HEK293T (cell line): ENCODE measurements around the gene TTC1.

Source experiments
- ARNT ChIP-seq: fragments of 450-650 bp; IDR thresholded peaks from 2 replicates; pipeline ENCODE4 v1.6.1; 2017; ENCODE audit warnings: mild to moderate bottlenecking
- FOXK2 ChIP-seq: fragments of 450-650 bp; IDR thresholded peaks from 2 replicates; pipeline ENCODE4 v1.6.1; 2016; ENCODE audit warnings: mild to moderate bottlenecking
- FOXM1 ChIP-seq: fragments of 450-650 bp; IDR thresholded peaks from 2 replicates; pipeline ENCODE4 v1.6.1; 2017; ENCODE audit warnings: mild to moderate bottlenecking, borderline replicate concordance
- HDGF ChIP-seq: fragments of 450-650 bp; IDR thresholded peaks from 2 replicates; pipeline ENCODE4 v1.6.1; 2017; ENCODE audit warnings: antibody characterized with exemption, borderline replicate concordance
- L3MBTL2 ChIP-seq: fragments of 450-650 bp; conservative IDR thresholded peaks from 2 replicates; pipeline ENCODE4 v1.6.1; 2016; ENCODE audit warnings: mild to moderate bottlenecking
- LEF1 ChIP-seq: fragments of 450-650 bp; IDR thresholded peaks from 2 replicates; pipeline ENCODE4 v1.6.1; 2017; ENCODE audit warnings: mild to moderate bottlenecking, borderline replicate concordance
- NFRKB ChIP-seq: fragments of 450-650 bp; IDR thresholded peaks from 2 replicates; pipeline ENCODE4 v1.6.1; 2016; ENCODE audit warnings: mild to moderate bottlenecking, moderate library complexity
- SP1 ChIP-seq: fragments of 450-650 bp; IDR thresholded peaks from 2 replicates; pipeline ENCODE4 v1.6.1; 2017
- SUZ12 ChIP-seq: fragments of 450-650 bp; IDR thresholded peaks from 2 replicates; pipeline ENCODE4 v1.6.1; 2016; ENCODE audit warnings: mild to moderate bottlenecking
- TARDBP ChIP-seq: fragments of 450-650 bp; IDR thresholded peaks from 2 replicates; pipeline ENCODE4 v1.6.1; 2016
- TF ChIP-seq, protein P1 (sequence below): fragments of 450-650 bp; IDR thresholded peaks from 2 replicates; pipeline ENCODE4 v1.6.1; 2016

DNA sequence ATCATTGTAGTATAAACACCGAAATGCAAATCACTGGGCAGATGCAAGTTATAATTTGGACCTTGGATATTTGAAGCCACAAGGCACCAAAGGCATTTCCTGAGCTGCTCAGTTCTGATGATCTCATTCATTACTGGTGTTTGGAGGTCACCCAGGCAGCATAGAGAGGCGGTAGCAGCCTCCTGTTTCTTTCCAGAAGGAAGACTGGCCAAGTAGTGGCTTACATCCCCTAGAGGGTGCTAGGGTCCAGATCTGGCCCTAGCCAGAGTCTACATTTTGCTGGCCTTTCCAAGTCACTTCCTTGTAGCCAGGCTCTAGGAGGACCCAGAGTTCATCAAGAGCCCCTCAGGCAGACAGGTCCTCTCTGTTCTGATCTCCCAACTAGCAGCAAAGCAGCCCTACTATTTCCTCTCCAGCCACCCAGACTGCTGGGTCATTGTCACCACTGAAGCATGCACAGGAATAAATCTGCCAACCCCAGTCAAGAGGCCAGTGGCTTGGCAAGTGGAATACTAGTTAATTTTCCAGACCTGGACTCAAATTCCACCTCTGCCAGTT, 33.4 kb upstream of the TTC1 start:
- TF ChIP-seq L3MBTL2 (no peak), FOXM1 (no peak), TARDBP (no peak), SUZ12 (no peak), SP1 (no peak), FOXK2 (no peak), ARNT (no peak), LEF1 (no peak), HDGF (no peak), NFRKB (no peak)
- TF ChIP-seq, protein P1, sequence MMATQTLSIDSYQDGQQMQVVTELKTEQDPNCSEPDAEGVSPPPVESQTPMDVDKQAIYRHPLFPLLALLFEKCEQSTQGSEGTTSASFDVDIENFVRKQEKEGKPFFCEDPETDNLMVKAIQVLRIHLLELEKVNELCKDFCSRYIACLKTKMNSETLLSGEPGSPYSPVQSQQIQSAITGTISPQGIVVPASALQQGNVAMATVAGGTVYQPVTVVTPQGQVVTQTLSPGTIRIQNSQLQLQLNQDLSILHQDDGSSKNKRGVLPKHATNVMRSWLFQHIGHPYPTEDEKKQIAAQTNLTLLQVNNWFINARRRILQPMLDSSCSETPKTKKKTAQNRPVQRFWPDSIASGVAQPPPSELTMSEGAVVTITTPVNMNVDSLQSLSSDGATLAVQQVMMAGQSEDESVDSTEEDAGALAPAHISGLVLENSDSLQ: no peak
